GM12891 (cell line): Measurements from ENCODE around the gene ZNF683.
A peak's percentile ranks its signal among the peaks of the same experiment; 100 is the strongest.

Experiments
- DNase-seq: peaks from one replicate; pipeline ENCODE4 v3.0.0; 2011; ENCODE audit warnings: low spot score; ENCODE audit not compliant: insufficient read length
- FAIRE-seq: peaks from 2 replicates; lab custom pipeline; 2011; peaks lifted over from hg19 to GRCh38; lab: Jason Lieb, UNC
- PAX5 ChIP-seq: IDR thresholded peaks from 2 replicates; pipeline ENCODE4 v1.6.1; 2011; ENCODE audit warnings: low read length, moderate library complexity, mild to moderate bottlenecking; ENCODE audit not compliant: insufficient read depth, severe bottlenecking
- POLR2A ChIP-seq: IDR thresholded peaks from 2 replicates; pipeline ENCODE4 v1.6.1; 2011; ENCODE audit warnings: low read depth, low read length, control low read depth
- POLR2AphosphoS5 ChIP-seq: IDR thresholded peaks from 2 replicates; pipeline ENCODE4 v1.6.1; 2011; ENCODE audit warnings: low read depth, low read length, control low read depth
- POU2F2 ChIP-seq: IDR thresholded peaks from 2 replicates; pipeline ENCODE4 v1.6.1; 2011; ENCODE audit warnings: low read depth, mild to moderate bottlenecking, control low read depth, low read length, moderate library complexity
- SPI1 ChIP-seq: IDR thresholded peaks from 2 replicates; pipeline ENCODE4 v1.6.1; 2011; ENCODE audit warnings: low read depth, low read length, control low read depth
- TAF1 ChIP-seq: IDR thresholded peaks from 2 replicates; pipeline ENCODE4 v1.6.1; 2011; ENCODE audit warnings: low read depth, low read length, control low read depth

ZNF683 gene

DNA sequence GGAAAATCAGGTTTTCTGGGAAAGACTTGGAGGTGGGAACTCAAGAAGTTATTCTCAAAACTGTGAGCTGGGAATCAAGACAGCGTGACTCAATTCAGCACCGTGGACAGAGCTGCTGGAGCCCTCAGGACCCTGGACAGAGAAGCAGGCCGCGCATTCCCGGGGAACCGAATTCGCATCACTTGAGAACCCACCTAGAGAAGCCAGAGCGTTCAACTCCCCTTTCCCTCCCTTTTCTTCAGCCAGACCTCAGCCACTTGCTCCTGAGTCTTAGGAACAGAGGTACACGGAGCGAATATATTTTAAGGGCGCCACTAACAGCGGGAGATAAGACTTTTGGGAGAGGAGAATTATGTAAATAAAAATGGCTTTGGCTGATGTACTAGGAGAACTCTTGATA is 36.1 kb upstream of the ZNF683 start:
- no peak for TF ChIP-seq SPI1
- TF ChIP-seq PAX5, result peak; percentile 59
- DNase-seq (no peak), FAIRE-seq (peak; percentile 80)

DNA sequence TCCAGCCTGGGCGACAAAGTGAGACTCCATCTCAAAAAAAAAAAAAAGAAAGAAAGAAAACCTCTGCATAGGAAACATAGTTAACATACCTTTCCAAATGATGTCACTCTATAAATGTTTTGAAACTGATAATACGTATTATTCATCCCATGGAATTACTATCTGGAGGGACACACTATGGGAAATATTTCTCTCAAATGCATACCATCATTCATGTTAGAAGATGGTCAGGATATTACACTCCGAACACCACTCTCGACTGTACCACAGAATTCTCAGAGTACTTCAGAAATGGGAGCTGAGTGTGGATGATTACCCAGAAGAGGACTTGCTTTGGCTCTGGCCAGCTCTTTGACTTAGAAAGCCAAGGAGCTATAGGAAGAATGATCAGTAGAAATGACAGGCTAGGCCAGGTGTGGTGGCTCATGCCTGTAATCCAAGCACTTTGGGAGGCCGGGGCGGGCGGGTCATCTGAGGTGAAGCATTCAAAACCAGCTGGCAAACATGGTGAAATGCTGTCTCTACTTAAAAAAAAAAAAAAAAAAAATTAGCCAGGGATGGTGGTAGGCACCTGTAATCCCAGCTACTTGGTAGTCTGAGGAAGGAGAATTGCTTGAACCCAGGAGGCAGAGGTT is 32.8 kb upstream of the ZNF683 start:
- TF ChIP-seq POLR2AphosphoS5, result no peak
- TF ChIP-seq PAX5, result no peak
- TF ChIP-seq SPI1, result no peak
- no peak for TF ChIP-seq POLR2A
- TF ChIP-seq TAF1, result no peak
- no peak for TF ChIP-seq POU2F2
- no peak for DNase-seq
- no peak for FAIRE-seq

DNA sequence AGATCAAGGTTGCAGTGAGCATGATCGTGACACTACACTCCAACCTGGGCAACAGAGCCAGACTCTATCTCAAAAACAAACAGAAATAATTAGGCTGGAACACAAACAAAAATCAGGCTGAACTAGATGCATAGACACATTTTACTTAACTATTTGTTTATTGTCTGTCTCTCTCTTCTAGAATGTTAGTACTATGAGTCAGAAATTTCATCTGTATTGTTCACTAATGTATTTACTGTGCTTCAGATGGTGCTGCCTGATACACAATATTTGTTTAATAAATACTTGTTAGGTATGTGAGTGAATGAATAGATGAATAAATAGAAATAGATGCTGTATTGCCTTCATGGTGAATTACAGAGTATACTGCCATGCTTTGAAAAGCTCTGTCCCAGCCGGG is 32.1 kb upstream of the ZNF683 start:
- DNase-seq (no peak), FAIRE-seq (no peak)
- TF ChIP-seq TAF1, result no peak
- TF ChIP-seq POU2F2, result no peak
- no peak for TF ChIP-seq POLR2AphosphoS5
- TF ChIP-seq PAX5, result no peak
- no peak for TF ChIP-seq POLR2A
- no peak for TF ChIP-seq SPI1

DNA sequence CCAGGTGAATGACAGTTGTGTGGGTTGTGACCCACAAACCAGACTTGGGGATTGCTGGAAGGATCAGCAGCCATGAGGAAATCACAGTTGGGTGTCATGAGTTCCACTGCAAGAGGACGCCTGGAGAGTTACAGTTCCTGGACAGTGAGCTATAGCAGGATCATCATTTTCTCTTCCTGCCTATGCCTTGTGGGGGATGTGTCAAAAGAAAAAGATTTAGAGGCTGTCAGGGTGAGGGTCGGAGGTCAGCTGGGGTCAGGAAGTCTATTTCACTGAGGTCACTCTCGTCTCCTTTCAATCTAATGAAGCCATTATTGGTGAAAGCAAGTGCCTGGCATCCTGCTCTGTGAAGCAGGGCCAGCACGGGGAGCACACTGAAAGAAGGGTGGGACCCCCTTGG is 31.1 kb upstream of the ZNF683 start:
- TF ChIP-seq PAX5, result no peak
- no peak for TF ChIP-seq TAF1
- no peak for TF ChIP-seq POU2F2
- TF ChIP-seq SPI1, result no peak
- TF ChIP-seq POLR2AphosphoS5, result no peak
- DNase-seq (no peak), FAIRE-seq (no peak)

DNA sequence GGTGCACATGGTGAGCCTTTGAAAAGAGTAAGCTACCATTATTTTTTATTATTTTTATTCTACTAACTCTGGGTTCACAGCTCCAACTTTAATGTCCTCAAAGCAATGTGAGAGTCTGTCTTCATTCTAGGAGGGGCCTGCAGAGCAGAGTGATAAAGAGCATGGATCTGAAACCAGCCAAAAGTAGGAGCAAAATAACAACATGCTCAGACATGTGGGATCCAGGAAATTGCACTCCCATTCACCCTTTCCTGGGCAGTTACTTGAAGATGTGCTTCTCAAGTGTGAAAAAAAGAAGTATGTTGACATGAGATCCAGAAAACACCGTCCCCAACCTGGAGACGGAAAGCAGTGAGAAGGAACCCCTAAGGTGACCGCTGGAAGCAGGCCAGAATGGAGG is 29.3 kb upstream of the ZNF683 start:
- FAIRE-seq, result no peak
- no peak for DNase-seq
- no peak for TF ChIP-seq POU2F2
- no peak for TF ChIP-seq PAX5
- no peak for TF ChIP-seq SPI1
- no peak for TF ChIP-seq TAF1
- TF ChIP-seq POLR2A, result no peak
- TF ChIP-seq POLR2AphosphoS5, result no peak

DNA sequence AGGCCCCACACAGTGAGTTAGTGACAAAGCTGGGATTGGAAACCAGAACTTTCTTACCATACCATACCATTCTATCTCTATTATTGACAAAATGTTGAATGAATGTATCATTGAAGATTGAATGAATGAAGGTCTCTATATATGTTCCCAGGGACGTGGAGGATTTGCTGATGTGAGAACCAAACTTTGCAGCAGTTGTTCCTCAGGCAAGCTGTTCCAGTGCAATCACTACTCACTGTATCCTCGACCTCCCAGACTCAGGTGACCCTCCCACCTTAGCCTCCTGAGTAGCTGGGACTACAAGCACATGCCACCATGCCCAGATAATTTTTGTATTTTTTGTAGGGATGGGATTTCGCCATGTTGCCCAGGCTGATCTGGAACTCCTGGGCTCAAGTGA is 26.5 kb upstream of the ZNF683 start:
- DNase-seq (no peak), FAIRE-seq (no peak)
- no peak for TF ChIP-seq SPI1
- no peak for TF ChIP-seq POU2F2
- no peak for TF ChIP-seq POLR2AphosphoS5
- no peak for TF ChIP-seq PAX5
- TF ChIP-seq TAF1, result no peak
- TF ChIP-seq POLR2A, result no peak

DNA sequence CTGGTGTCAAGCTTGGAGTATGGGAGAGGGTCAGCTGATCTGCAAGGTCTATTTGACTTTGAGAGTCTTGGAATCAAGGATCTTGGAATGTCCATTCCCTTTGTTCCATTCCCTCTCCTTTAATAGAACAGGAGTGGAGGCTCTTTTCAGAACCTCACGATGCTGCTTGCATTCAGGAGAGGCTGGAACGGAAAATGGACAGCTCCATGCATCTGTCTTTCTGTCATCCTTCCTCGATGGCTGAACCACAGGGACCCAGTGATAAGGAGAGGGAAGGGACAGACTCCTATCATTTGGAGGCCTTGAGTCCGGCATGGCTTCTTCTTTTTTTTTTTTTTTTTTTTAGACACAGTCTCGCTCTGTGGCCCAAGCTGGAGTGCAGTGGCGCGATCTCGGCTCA is 23.2 kb upstream of the ZNF683 start:
- FAIRE-seq, result no peak
- TF ChIP-seq POU2F2, result no peak
- TF ChIP-seq TAF1, result no peak
- TF ChIP-seq PAX5, result no peak
- no peak for TF ChIP-seq POLR2AphosphoS5
- no peak for TF ChIP-seq SPI1
- TF ChIP-seq POLR2A, result no peak

DNA sequence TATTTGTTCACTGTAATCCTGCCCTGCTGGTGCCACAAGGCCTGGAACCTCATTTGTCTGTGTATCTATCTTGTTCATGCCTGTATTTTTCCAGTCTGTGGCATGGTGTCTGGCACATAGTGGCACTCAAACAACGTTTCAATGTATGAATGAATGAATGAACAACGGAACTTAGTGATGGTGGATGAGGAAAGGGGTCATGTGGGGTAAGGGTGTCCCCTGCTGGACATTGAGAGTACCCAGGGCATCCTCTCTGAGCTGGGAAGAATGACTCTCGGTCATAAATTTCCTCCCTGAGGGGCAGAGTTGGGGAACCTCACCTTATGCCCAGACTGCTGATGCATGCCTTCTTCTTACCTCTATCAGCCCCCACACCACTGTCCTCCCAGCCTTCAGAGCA is 18.9 kb upstream of the ZNF683 start:
- TF ChIP-seq SPI1 (no peak), TAF1 (no peak), POLR2AphosphoS5 (no peak), PAX5 (no peak), POLR2A (no peak), POU2F2 (no peak)
- FAIRE-seq, result peak; percentile 69
- DNase-seq, result no peak

More for the DNA sequence above, 23.2 kb upstream of the ZNF683 start:
- no peak for DNase-seq

DNA sequence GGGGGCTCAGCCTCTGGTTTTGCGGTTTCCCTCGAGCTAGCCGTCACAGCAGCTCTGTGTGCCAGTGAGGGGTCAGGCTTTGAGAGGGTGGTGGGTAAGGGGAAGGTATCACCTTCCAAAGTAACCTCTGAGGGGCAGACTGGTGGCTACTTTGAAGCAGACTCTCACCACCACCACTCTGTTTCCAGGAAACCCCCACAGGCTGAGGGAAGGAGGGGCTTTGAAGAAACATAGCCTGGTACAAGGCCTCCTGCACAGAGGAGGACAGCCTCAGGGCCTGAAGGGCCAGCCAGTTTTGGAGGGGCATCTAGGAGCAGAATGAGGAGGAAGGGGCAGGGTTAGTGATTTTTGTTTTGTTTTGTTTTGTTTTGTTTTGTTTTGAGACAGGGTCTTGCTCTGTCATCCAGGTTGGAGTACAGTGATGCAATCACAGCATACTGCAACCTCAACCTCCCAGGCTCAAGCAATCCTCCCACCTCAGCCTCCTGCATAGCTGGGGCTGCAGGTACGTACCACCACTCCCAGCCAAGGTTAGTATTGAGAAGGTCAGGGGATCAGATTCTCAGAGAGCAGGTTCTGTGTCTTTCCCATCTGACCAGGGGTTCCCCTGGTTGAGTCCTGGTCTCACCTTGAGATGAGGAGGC is 17.2 kb upstream of the ZNF683 start:
- DNase-seq (no peak), FAIRE-seq (no peak)
- TF ChIP-seq POLR2AphosphoS5 (no peak), TAF1 (no peak), SPI1 (no peak), POLR2A (no peak), PAX5 (no peak), POU2F2 (no peak)

DNA sequence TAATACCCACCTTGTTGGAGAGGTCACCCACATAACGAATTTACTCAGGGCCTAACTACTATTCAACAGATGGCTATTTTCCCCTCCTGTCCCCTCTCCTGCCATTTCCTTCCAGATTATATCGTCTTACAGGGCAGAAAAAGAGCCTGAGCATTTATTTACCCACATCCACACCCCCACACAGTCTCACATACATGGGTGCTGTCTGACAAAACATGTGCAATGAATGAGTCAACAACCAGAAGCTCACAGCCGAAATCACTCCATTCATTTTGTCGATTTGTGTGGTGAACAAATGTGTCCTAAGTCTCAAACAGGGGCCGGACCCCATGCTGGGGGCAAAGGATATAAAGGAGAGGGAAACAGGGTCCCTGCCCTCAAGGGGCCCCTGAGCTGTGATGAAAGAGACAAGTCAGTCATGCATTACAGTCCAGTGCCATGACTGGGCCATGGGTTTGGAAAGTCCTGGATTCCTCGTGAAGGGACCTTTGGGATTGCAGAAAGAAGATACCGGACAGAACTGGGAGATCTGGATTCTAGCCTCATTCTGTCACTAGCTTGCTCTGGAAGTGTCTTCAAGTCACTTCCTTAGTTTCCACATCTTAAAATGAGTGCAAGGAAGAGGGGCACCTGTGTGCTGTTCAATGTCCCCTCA is 16.4 kb upstream of the ZNF683 start:
- TF ChIP-seq PAX5 (no peak), SPI1 (no peak), POLR2A (no peak), TAF1 (no peak), POLR2AphosphoS5 (no peak), POU2F2 (no peak)
- FAIRE-seq (no peak), DNase-seq (no peak)
